SK-N-SH (cell line): ENCODE results near the gene CIPC. TPM values are rescaled to one million over a fixed set of nuclear protein-coding genes. Genes with fewer than 3 reads are reported as not detected.

ENCODE experiments used
- CTCF ChIA-PET: fragments of 300-600, 350-600 bp; formaldehyde crosslinking; extraction: SDS; loops from one replicate; lab custom pipeline; 2021; lab: Yijun Ruan, JAX
- POLR2A ChIA-PET: fragments of 350-600 bp; sonication (Branson Sonifier 250); formaldehyde crosslinking; extraction: SDS; loops from one replicate; lab custom pipeline; 2020; ENCODE audit warnings: antibody characterized with exemption, inconsistent platforms; lab: Yijun Ruan, JAX
- DNase-seq: peaks from one replicate; pipeline ENCODE4 v3.0.0; 2012
- H2AFZ ChIP-seq: fragments of 200-600 bp; sonication (generic); 2 replicates; pipeline ENCODE4 v1.8.1; 2016; ENCODE audit warnings: antibody characterized with exemption, mild to moderate bottlenecking, low read depth
- H3F3A ChIP-seq: fragments of 200-600 bp; sonication (generic); replicated peaks from 2 replicates; pipeline ENCODE3; 2016; ENCODE audit warnings: antibody characterized with exemption, mild to moderate bottlenecking; ENCODE audit not compliant: insufficient read depth
- H3K27ac ChIP-seq, 2 experiments: fragments of 200-500 bp in 1 of 2; fragments of 200-600 bp in 1 of 2; sonication (Bioruptor generic) in 1 of 2; sonication (generic), shearing (Covaris generic) in 1 of 2; 2 replicates each; pipeline versions ENCODE4 v1.5.1 to v1.6.1; 2014 to 2016; ENCODE audit warnings: low read depth in 2 of 2, inconsistent platforms in 1 of 2, low read length in 1 of 2, mild to moderate bottlenecking in 1 of 2, mixed read lengths in 1 of 2
- H3K27me3 ChIP-seq: fragments of 200-600 bp; sonication (generic), shearing (Covaris generic); 2 replicates; pipeline ENCODE4 v1.6.1; 2016; ENCODE audit warnings: mixed run types; ENCODE audit not compliant: insufficient read depth
- H3K36me3 ChIP-seq, 2 experiments: fragments of 200-500 bp in 1 of 2; fragments of 200-600 bp in 1 of 2; sonication (Bioruptor generic) in 1 of 2; sonication (generic) in 1 of 2; replicated peaks in 1 of 2; 2 replicates each; pipeline versions ENCODE3 to v1.5.1; 2014 to 2016; ENCODE audit warnings: low read length in 1 of 2, mild to moderate bottlenecking in 1 of 2; ENCODE audit not compliant: insufficient read depth in 2 of 2, control insufficient read depth in 1 of 2
- H3K4me1 ChIP-seq, 2 experiments: fragments of 200-500 bp in 1 of 2; fragments of 200-600 bp in 1 of 2; sonication (Bioruptor generic) in 1 of 2; sonication (generic), shearing (Covaris generic) in 1 of 2; 2 replicates each; pipeline versions ENCODE4 v1.5.1 to v1.6.1; 2014 to 2016; ENCODE audit warnings: low read depth in 1 of 2, low read length in 1 of 2, mixed run types in 1 of 2; ENCODE audit not compliant: insufficient read depth in 2 of 2, control insufficient read depth in 1 of 2
- H3K4me2 ChIP-seq: fragments of 200-600 bp; sonication (generic), shearing (Covaris generic); 2 replicates; pipeline ENCODE4 v1.6.1; 2017; ENCODE audit warnings: mixed run types
- H3K4me3 ChIP-seq, 2 experiments: fragments of 200-500 bp in 1 of 2; fragments of 200-600 bp in 1 of 2; sonication (Bioruptor generic) in 1 of 2; sonication (generic), shearing (Covaris generic) in 1 of 2; 2 replicates each; pipeline versions ENCODE4 v1.5.1 to v1.8.1; 2014 to 2016; ENCODE audit warnings: low read depth in 2 of 2, inconsistent platforms in 1 of 2, low read length in 1 of 2, mild to moderate bottlenecking in 1 of 2, mixed read lengths in 1 of 2, moderate library complexity in 1 of 2
- H3K79me2 ChIP-seq: fragments of 200-600 bp; sonication (generic); 2 replicates; pipeline ENCODE4 v1.8.1; 2017; ENCODE audit warnings: mild to moderate bottlenecking; ENCODE audit not compliant: insufficient read depth
- H3K9ac ChIP-seq: fragments of 200-600 bp; sonication (generic); 2 replicates; pipeline ENCODE4 v1.6.1; 2017; ENCODE audit warnings: mixed run types
- H3K9me2 ChIP-seq: fragments of 200-600 bp; sonication (generic); 2 replicates; pipeline ENCODE4 v1.6.1; 2017; ENCODE audit warnings: mixed run types
- H3K9me3 ChIP-seq: fragments of 200-600 bp; sonication (generic); 2 replicates; pipeline ENCODE4 v1.6.1; 2017; ENCODE audit warnings: mixed run types, mild to moderate bottlenecking, moderate library complexity
- H4K20me1 ChIP-seq: fragments of 200-600 bp; sonication (generic); 2 replicates; pipeline ENCODE4 v1.6.1; 2017; ENCODE audit warnings: mild to moderate bottlenecking, mixed run types; ENCODE audit not compliant: insufficient read depth
- CTCF ChIP-seq: fragments of 200-600 bp; sonication (generic); IDR thresholded peaks from 2 replicates; pipeline ENCODE4 v1.6.1; 2017; ENCODE audit warnings: antibody characterized with exemption, mild to moderate bottlenecking, moderate library complexity
- EZH2phosphoT487 ChIP-seq: fragments of 200-600 bp; sonication (generic); IDR thresholded peaks from 2 replicates; pipeline ENCODE4 v1.6.1; 2017; ENCODE audit warnings: low read depth, mixed run types, mild to moderate bottlenecking, antibody characterized with exemption, moderate library complexity, borderline replicate concordance
- FOSL2 ChIP-seq: IDR thresholded peaks from 2 replicates; pipeline ENCODE4 v1.4.0; 2012; ENCODE audit warnings: low read depth, mild to moderate bottlenecking, moderate library complexity, borderline replicate concordance
- FOXJ3 ChIP-seq: sonication (generic); formaldehyde crosslinking; IDR thresholded peaks from 2 replicates; pipeline ENCODE4 v1.5.1; 2020; ENCODE audit warnings: mild to moderate bottlenecking, missing genetic modification reagents
- GABPA ChIP-seq: IDR thresholded peaks from 2 replicates; pipeline ENCODE4 v1.4.0; 2012; ENCODE audit warnings: low read depth, mild to moderate bottlenecking
- GATA2 ChIP-seq: sonication (generic); formaldehyde crosslinking; IDR thresholded peaks from 2 replicates; pipeline ENCODE4 v1.5.0; 2020; ENCODE audit warnings: mild to moderate bottlenecking, missing genetic modification reagents
- IRF3 ChIP-seq: fragments of 150-350 bp; IDR thresholded peaks from 2 replicates; pipeline ENCODE4 v1.6.1; 2016; ENCODE audit warnings: mild to moderate bottlenecking, low read depth, low read length
- JUND ChIP-seq: IDR thresholded peaks from 2 replicates; pipeline ENCODE4 v1.4.0; 2012
- MAX ChIP-seq: IDR thresholded peaks from 2 replicates; pipeline ENCODE4 v1.4.0; 2012; ENCODE audit warnings: low read depth
- MEF2A ChIP-seq: IDR thresholded peaks from 2 replicates; pipeline ENCODE4 v1.4.0; 2012; ENCODE audit warnings: low read depth, borderline replicate concordance
- MXI1 ChIP-seq: IDR thresholded peaks from 2 replicates; pipeline ENCODE4 v1.6.1; 2012; ENCODE audit warnings: mild to moderate bottlenecking, low read depth, low read length, improper control_type of control experiment
- PBX3 ChIP-seq: IDR thresholded peaks from 2 replicates; pipeline ENCODE4; 2012
- RAD21 ChIP-seq: IDR thresholded peaks from 2 replicates; pipeline ENCODE4 v1.6.1; 2012; ENCODE audit warnings: mild to moderate bottlenecking, low read length
- RXRA ChIP-seq: IDR thresholded peaks from 2 replicates; pipeline ENCODE4 v1.4.0; 2012; ENCODE audit warnings: low read depth, mild to moderate bottlenecking, borderline replicate concordance
- SIN3A ChIP-seq: IDR thresholded peaks from 2 replicates; pipeline ENCODE4 v1.6.1; 2012; ENCODE audit warnings: low read depth, mild to moderate bottlenecking, low read length, moderate library complexity, borderline replicate concordance
- SMC3 ChIP-seq: IDR thresholded peaks from 2 replicates; pipeline ENCODE4 v1.6.1; 2012; ENCODE audit warnings: low read depth, low read length, improper control_type of control experiment
- TAF1 ChIP-seq: IDR thresholded peaks from 2 replicates; pipeline ENCODE4 v1.6.1; 2012; ENCODE audit warnings: low read depth, mild to moderate bottlenecking, low read length, moderate library complexity, borderline replicate concordance
- USF2 ChIP-seq: fragments of 150-350 bp; IDR thresholded peaks from 2 replicates; pipeline ENCODE4 v1.6.1; 2017; ENCODE audit warnings: antibody characterized with exemption, low read length, low read depth, borderline replicate concordance
- YY1 ChIP-seq: IDR thresholded peaks from 2 replicates; pipeline ENCODE4 v1.4.0; 2012; ENCODE audit warnings: low read depth, mild to moderate bottlenecking
- WGBS: methylation state at CpG from one replicate; pipeline ENCODE4 v1.1.6; 2017; ENCODE audit warnings: low lambda C conversion rate; 5-methylcytosine and 5-hydroxymethylcytosine counted together
- polyA plus RNA-seq, 3 experiments: library from polyadenylated mRNA; depleted of rRNA; stranded (reverse); fragments of >200 nt; gene quantifications; 2 replicates each; pipeline ENCODE4 v1.2.3, GENCODE V29; 2012

CIPC gene
- polyA plus RNA-seq, 1 of the 3 experiments (the other 2 are of a cell fraction) = 6.5 TPM

- Histone ChIP-seq H3K4me3 (no peak overlapping the region), H3K9me2 (no peaks in the 10 kb centered on the region), H3K27me3 (no peaks in the 10 kb centered on the region), H2AFZ (no peak overlapping the region), H3K27ac (no peak overlapping the region), H3F3A (no peaks in the 10 kb centered on the region), H3K9ac (no peak overlapping the region), H4K20me1 (no peaks in the 10 kb centered on the region), H3K4me2 (no peak overlapping the region), H3K4me1 (peaks cover 0 to 6% of the 10 kb centered on the region in 2 experiments; a peak in 1 of 4 replicates), H3K36me3 (no peaks in the 10 kb centered on the region), H3K9me3 (no peaks in the 10 kb centered on the region), H3K79me2 (no peaks in the 10 kb centered on the region)
- TF ChIP-seq USF2 = no peak
- no peak for TF ChIP-seq MEF2A
- TF ChIP-seq SIN3A = no peak
- no peak for TF ChIP-seq EZH2phosphoT487
- peak; percentile 54 for TF ChIP-seq CTCF
- TF ChIP-seq SMC3 = peak; percentile 39; the same call in 1 of the 2 replicates
- TF ChIP-seq RAD21 = peak; percentile 75
- peak; percentile 61 for DNase-seq
- 2% methylated on average over 2 of the region's 2 CpGs for WGBS
- ChIA-PET POLR2A (interaction anchor here (0.7 to 1.1 kb wide), 2 partner anchors 28 to 30 kb away, joined by 3 read pairs; partner anchors contain the start of gene TMEM63C), CTCF (interaction anchor here (0.6 to 8.6 kb wide), 59 partner anchors 8 to 398 kb away, joined by 3 to 153 read pairs (median 5); partner anchors contain the start of genes CIPC, GSTZ1, POMT2 and SAMD15)
Observed at GRCh38 chr14:77151918-77152588, 54.0 kb downstream of the CIPC start.

GRCh38 chr14:77153802-77154201 lies 55.7 kb downstream of the CIPC start:
- no peak overlapping the region for H3K4me2 ChIP-seq
- ChIA-PET CTCF (interaction anchor here (0.6 to 8.6 kb wide), 15 partner anchors 9 to 398 kb away, joined by 3 to 153 read pairs (median 4); partner anchors contain the start of gene ZDHHC22), POLR2A (no interaction called here)
- no peak overlapping the region for H2AFZ ChIP-seq
- peaks cover 4 to 17% of the 10 kb centered on the region in 2 experiments; a peak in 1 of 4 replicates for H3K4me1 ChIP-seq
- no peak for DNase-seq
- no peaks in the 10 kb centered on the region for H4K20me1 ChIP-seq
- H3K27ac ChIP-seq = no peak overlapping the region
- 62% methylated on average over 3 of the region's 3 CpGs for WGBS
- H3K79me2 ChIP-seq = no peaks in the 10 kb centered on the region
- H3K9me2 ChIP-seq = no peaks in the 10 kb centered on the region
- H3K4me3 ChIP-seq = no peak overlapping the region
- no peaks in the 10 kb centered on the region for H3K36me3 ChIP-seq
- no peak overlapping the region for H3K9ac ChIP-seq
- no peaks in the 10 kb centered on the region for H3K27me3 ChIP-seq
- no peaks in the 10 kb centered on the region for H3F3A ChIP-seq
- H3K9me3 ChIP-seq = no peaks in the 10 kb centered on the region
- TF ChIP-seq JUND = no peak
- TF ChIP-seq GABPA = no peak
- TF ChIP-seq FOXJ3 (CRISPR knock-in tag) = no peak
- TF ChIP-seq SMC3 = no peak
- TF ChIP-seq MAX = no peak
- TF ChIP-seq GATA2 (CRISPR knock-in tag) = no peak
- TF ChIP-seq PBX3 = no peak
- no peak for TF ChIP-seq IRF3
- no peak for TF ChIP-seq MXI1
- TF ChIP-seq CTCF = no peak
- TF ChIP-seq TAF1 = no peak
- no peak for TF ChIP-seq FOSL2
- TF ChIP-seq RXRA = no peak
- TF ChIP-seq YY1 = no peak
- TF ChIP-seq SIN3A = no peak
